Non-pigmented ciliary epithelial cell (primary cell): ENCODE measurements around the gene SH3BP2.

Source experiments
- DNase-seq: peaks from one replicate; pipeline ENCODE4 v3.0.0-alpha.2; 2010; ENCODE audit warnings: low read depth

SH3BP2 gene

GRCh38 chr4:2792711-2793585 lies at the start of gene SH3BP2:
TSS of gene SH3BP2 (plus strand) at chr4:2793085. CDS start at chr4:2820618, 27,533 bp downstream.
- DNase-seq, result no peak

GRCh38 chr4:2743518-2744445 lies 49.1 kb upstream of the SH3BP2 start:
- DNase-seq, result no peak

- no peak for DNase-seq
Observed at GRCh38 chr4:2744576-2745270, 48.2 kb upstream of the SH3BP2 start.

- no peak for DNase-seq
Observed at GRCh38 chr4:2745516-2745915, 47.4 kb upstream of the SH3BP2 start.

- no peak for DNase-seq
Observed at GRCh38 chr4:2745981-2746806, 46.7 kb upstream of the SH3BP2 start.

- no peak for DNase-seq
Observed at GRCh38 chr4:2746891-2747695, 45.8 kb upstream of the SH3BP2 start.

- DNase-seq, result no peak
Observed at GRCh38 chr4:2750719-2751605, 41.9 kb upstream of the SH3BP2 start.

- no peak for DNase-seq
Observed at GRCh38 chr4:2753436-2753835, 39.4 kb upstream of the SH3BP2 start.

- DNase-seq, result no peak
Observed at GRCh38 chr4:2754848-2755819, 37.8 kb upstream of the SH3BP2 start.

- DNase-seq, result no peak
Observed at GRCh38 chr4:2755821-2756690, 36.8 kb upstream of the SH3BP2 start, which contains the start of gene TNIP2. TSS of gene TNIP2 (minus strand) at chr4:2756336. CDS start at chr4:2756289, 47 bp downstream.

- DNase-seq, result no peak
Observed at GRCh38 chr4:2756691-2757350, 36.1 kb upstream of the SH3BP2 start.

GRCh38 chr4:2757426-2757825 lies 35.5 kb upstream of the SH3BP2 start:
- no peak for DNase-seq

- DNase-seq, result no peak
Observed at GRCh38 chr4:2761035-2761923, 31.6 kb upstream of the SH3BP2 start.

GRCh38 chr4:2762048-2762447 lies 30.8 kb upstream of the SH3BP2 start:
- no peak for DNase-seq
